Neural crest cell (in vitro differentiated cells): ENCODE measurements around the gene EVI2B. TPM values are rescaled to one million over a fixed set of nuclear protein-coding genes. Genes with fewer than 3 reads are reported as not detected.
"Not testable (repeated sequence)": the region's sequence is repeated elsewhere in the genome, so short reads cannot be mapped to it uniquely, and the experiment has no call there.

ENCODE experiments used
- DNase-seq: peaks from one replicate; pipeline ENCODE4 v3.0.0; 2021; ENCODE audit warnings: low read depth, mixed read lengths, low spot score
- H3K27ac Mint-ChIP-seq: one replicate; pipeline ENCODE4 v1.8.0; 2021; ENCODE audit warnings: mild to moderate bottlenecking, mixed read lengths; ENCODE audit not compliant: unreplicated experiment
- H3K27me3 Mint-ChIP-seq: 2 replicates; pipeline ENCODE4 v1.8.0; 2021; ENCODE audit warnings: low read depth, mild to moderate bottlenecking, mixed read lengths
- H3K36me3 Mint-ChIP-seq: 2 replicates; pipeline ENCODE4 v1.8.0; 2021; ENCODE audit warnings: low read depth, mild to moderate bottlenecking, mixed read lengths
- H3K4me1 Mint-ChIP-seq: 2 replicates; pipeline ENCODE4 v1.8.0; 2021; ENCODE audit warnings: mixed read lengths
- H3K4me3 Mint-ChIP-seq: one replicate; pipeline ENCODE4 v1.8.0; 2021; ENCODE audit warnings: mild to moderate bottlenecking, mixed read lengths
- H3K9me3 Mint-ChIP-seq: 2 replicates; pipeline ENCODE4 v1.8.0; 2021; ENCODE audit warnings: mixed read lengths
- total RNA-seq: library from RNA; stranded (reverse); gene quantifications from 2 replicates; pipeline ENCODE4 v1.2.1, GENCODE V29; 2021
- TF ChIP-seq, protein P1 (sequence below): fragments of 200-600 bp; sonication (generic); conservative IDR thresholded peaks from 2 replicates; pipeline ENCODE4 v1.5.0; 2021; ENCODE audit warnings: antibody characterized with exemption, mild to moderate bottlenecking

Gene EVI2B
- total RNA-seq, 1 donor from 2014 or later: not detected

DNA sequence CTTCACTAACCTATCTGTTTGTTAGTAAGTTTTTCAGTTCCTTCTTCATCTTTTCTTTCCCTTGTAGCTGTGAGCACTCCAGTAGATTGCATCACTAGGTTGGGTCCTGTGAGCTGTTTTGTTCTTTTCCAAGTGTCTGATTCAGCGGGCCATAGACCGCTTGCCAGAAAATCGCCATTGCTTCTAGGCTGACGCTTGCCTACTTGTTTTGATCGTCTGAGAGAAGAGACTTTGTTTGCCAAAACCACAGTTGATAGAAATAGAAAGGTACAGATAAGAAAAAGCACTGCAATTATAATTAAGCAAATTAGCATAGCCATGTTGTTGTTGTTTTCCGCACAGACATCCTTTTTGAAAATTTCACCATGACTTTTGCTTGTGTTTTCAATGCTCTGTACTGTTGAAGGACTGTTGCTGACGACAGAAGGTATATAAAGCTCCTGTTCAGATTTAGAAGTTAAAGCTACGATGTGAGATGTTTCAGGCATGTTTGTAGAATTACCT, 4.5 kb upstream of the EVI2B start:
- TF ChIP-seq, protein P1, sequence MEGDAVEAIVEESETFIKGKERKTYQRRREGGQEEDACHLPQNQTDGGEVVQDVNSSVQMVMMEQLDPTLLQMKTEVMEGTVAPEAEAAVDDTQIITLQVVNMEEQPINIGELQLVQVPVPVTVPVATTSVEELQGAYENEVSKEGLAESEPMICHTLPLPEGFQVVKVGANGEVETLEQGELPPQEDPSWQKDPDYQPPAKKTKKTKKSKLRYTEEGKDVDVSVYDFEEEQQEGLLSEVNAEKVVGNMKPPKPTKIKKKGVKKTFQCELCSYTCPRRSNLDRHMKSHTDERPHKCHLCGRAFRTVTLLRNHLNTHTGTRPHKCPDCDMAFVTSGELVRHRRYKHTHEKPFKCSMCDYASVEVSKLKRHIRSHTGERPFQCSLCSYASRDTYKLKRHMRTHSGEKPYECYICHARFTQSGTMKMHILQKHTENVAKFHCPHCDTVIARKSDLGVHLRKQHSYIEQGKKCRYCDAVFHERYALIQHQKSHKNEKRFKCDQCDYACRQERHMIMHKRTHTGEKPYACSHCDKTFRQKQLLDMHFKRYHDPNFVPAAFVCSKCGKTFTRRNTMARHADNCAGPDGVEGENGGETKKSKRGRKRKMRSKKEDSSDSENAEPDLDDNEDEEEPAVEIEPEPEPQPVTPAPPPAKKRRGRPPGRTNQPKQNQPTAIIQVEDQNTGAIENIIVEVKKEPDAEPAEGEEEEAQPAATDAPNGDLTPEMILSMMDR: no peak
- Mint-ChIP-seq H3K27me3 (no peaks in the 10 kb centered on the region), H3K4me1 (peaks cover 24% of the 10 kb centered on the region), H3K9me3 (no peaks in the 10 kb centered on the region), H3K27ac (no peak overlapping the region), H3K4me3 (no peak overlapping the region), H3K36me3 (peaks cover 3% of the 10 kb centered on the region)
- DNase-seq: no peak

DNA sequence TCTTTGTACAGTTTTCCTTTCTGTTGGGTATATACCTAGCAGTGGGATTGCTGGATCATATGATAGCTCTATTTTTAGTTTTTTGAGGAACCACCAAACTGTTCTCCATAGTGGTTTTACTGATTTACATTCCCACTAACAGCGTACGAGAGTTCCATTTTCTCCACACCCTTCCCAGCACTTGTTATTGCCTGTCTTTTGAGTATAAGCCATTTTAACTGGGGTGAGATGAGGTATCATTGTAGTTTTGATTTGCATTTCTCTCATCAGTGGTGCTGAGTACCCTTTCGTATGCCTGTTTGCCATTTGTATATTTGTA, 887 bp upstream of the EVI2B start:
- no peak overlapping the region for H3K27ac Mint-ChIP-seq

DNA sequence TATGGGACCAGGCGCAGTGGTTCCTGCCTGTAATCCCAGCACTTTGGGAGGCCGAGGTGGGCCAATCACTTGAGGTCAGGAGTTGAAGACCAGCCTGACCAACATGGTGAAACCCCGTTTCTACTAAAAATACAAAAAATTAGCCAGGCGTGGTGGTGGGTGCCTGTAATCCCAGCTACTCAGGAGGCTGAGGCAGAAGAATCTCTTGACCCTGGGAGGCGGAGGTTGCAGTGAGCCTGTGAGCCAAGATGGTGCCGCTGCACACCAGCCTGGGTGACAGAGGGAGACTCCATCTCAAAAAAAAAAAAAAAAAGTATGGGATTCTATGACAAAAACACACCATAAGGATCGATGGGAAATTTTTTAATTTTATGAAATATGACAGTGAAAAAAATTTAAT, 1.6 kb downstream of the EVI2B start:
- H3K36me3 Mint-ChIP-seq, H3K4me1 Mint-ChIP-seq, H3K27ac Mint-ChIP-seq, DNase-seq, H3K27me3 Mint-ChIP-seq, H3K4me3 Mint-ChIP-seq, H3K9me3 Mint-ChIP-seq: not testable (repeated sequence)

More for the DNA sequence above, 887 bp upstream of the EVI2B start:
- no peaks in the 10 kb centered on the region for H3K27me3 Mint-ChIP-seq
- no peak for DNase-seq
- H3K4me3 Mint-ChIP-seq: no peak overlapping the region
- H3K36me3 Mint-ChIP-seq: peaks cover 3% of the 10 kb centered on the region
- peaks cover 10% of the 10 kb centered on the region for H3K4me1 Mint-ChIP-seq
- no peaks in the 10 kb centered on the region for H3K9me3 Mint-ChIP-seq
- TF ChIP-seq, protein P1: no peak

DNA sequence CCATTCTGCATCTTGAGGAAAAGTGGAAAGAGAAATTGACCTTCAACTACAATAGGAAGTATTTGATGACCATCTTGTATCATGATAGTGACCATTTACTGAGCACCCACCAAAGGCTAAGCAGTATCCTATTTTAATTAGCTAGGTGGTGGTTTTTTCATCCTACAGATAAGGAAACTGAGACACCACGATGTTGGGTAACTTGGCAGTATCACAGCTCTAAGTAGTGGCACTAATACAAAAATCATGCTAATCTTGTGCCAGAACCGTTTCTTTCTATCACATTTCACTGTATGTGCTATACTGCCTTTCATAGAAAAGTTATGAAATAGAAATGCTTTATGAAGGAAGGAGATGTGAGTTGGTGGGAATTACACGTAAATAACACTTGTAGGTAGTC, 2.3 kb downstream of the EVI2B start:
- no peaks in the 10 kb centered on the region for H3K4me1 Mint-ChIP-seq
- H3K36me3 Mint-ChIP-seq: peaks cover 5% of the 10 kb centered on the region
- no peaks in the 10 kb centered on the region for H3K27me3 Mint-ChIP-seq
- no peaks in the 10 kb centered on the region for H3K9me3 Mint-ChIP-seq
- DNase-seq: no peak
- H3K27ac Mint-ChIP-seq: no peak overlapping the region
- TF ChIP-seq, protein P1: no peak
- no peak overlapping the region for H3K4me3 Mint-ChIP-seq

DNA sequence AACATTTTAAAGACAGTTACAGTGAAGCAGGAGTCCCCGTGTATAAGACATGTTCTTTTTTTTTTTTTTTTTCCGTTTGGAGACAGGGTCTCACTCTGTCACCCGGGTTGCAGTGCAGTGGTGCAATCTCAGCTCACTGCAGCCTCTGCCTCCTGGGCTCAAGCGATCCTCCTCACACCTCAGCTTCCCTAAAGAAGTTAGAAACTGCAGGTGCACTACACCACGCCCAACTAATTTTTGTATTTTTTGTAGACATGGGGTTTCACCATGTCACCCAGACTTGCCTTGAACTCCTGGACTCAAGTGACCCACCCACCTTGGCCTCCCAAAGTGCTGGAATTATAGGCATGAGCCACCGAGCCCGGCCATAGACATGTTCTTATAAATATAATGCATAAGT, 3.0 kb downstream of the EVI2B start:
- DNase-seq: no peak
- no peaks in the 10 kb centered on the region for H3K27me3 Mint-ChIP-seq
- H3K4me3 Mint-ChIP-seq: no peak overlapping the region
- peaks cover 7% of the 10 kb centered on the region for H3K36me3 Mint-ChIP-seq
- H3K4me1 Mint-ChIP-seq: no peaks in the 10 kb centered on the region
- TF ChIP-seq, protein P1: no peak
- H3K9me3 Mint-ChIP-seq: no peaks in the 10 kb centered on the region
- H3K27ac Mint-ChIP-seq: no peak overlapping the region

DNA sequence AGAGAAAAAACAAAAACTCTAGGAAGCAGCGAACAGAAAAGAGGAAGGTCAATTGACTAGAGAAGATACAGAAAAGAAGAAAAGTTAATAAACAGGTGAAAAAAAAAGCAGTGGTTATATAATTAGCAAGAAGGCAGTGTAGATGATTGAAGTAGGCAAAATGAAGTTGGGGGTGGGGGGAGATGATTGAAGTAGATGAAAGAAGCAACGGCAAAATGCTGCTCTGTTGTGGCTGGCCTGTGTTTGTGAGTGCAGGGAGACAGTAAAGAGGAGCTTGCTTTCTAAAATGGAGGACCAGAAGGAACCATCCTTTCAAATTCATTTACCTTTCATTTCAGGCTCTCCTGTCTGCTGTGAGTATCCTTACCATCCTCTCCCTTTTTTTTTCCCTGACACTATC, 3.6 kb downstream of the EVI2B start:
- no peak overlapping the region for H3K27ac Mint-ChIP-seq
- H3K9me3 Mint-ChIP-seq: no peaks in the 10 kb centered on the region
- no peaks in the 10 kb centered on the region for H3K4me1 Mint-ChIP-seq
- no peak for DNase-seq
- TF ChIP-seq, protein P1: no peak
- H3K36me3 Mint-ChIP-seq: peaks cover 10% of the 10 kb centered on the region
- H3K4me3 Mint-ChIP-seq: no peak overlapping the region
- H3K27me3 Mint-ChIP-seq: no peaks in the 10 kb centered on the region
